Measurements from ENCODE around the gene RBKS. TPM values are rescaled to one million over a fixed set of nuclear protein-coding genes. Genes with fewer than 3 reads are reported as not detected.

Gene RBKS
- total RNA-seq, 4 donors from 2014 or later = 6.9 to 10.6 (median 8.1) TPM

DNA sequence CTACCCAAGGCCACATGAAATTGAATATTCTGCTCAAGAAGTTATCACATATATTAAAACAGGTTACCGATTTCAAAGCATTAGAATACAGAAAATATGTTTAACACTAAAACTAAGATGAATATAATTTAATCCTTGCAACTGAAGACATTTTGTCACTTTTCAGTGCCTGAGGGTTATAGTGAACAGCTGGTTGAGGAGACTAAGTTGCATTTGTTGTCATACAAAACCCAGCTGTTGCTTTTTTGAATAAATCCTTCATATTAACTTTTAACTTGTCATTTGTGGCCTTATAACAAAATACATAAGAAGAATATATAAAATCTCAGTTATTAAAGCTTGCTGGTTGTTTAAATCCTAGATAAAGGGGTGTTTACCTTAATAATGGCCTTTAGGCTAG lies 37.5 kb downstream of the RBKS start:
- Histone ChIP-seq H3K36me3 (no peaks in the 10 kb centered on the region), H3K4me3 (replicated peaks in 1 of 3) (no peak overlapping the region), H3K9me3 (no peaks in the 10 kb centered on the region), H3K4me1 (peaks cover 10 to 14% of the 10 kb centered on the region in 2 donors), H3K27me3 (no peaks in the 10 kb centered on the region), H3K27ac (no peak overlapping the region)
- TF ChIP-seq, protein P1, sequence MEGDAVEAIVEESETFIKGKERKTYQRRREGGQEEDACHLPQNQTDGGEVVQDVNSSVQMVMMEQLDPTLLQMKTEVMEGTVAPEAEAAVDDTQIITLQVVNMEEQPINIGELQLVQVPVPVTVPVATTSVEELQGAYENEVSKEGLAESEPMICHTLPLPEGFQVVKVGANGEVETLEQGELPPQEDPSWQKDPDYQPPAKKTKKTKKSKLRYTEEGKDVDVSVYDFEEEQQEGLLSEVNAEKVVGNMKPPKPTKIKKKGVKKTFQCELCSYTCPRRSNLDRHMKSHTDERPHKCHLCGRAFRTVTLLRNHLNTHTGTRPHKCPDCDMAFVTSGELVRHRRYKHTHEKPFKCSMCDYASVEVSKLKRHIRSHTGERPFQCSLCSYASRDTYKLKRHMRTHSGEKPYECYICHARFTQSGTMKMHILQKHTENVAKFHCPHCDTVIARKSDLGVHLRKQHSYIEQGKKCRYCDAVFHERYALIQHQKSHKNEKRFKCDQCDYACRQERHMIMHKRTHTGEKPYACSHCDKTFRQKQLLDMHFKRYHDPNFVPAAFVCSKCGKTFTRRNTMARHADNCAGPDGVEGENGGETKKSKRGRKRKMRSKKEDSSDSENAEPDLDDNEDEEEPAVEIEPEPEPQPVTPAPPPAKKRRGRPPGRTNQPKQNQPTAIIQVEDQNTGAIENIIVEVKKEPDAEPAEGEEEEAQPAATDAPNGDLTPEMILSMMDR (IDR thresholded peaks at IDR 0.05) = no peak
- no peak for TF ChIP-seq POLR2A (IDR thresholded peaks at IDR 0.05)
- no peak for DNase-seq
- intact Hi-C loops (cut with DNase I) = no loop called here
- WGBS, 2 donors = 97% methylated on average over 1 of the region's 1 CpG

- no peaks in the 10 kb centered on the region for H3K9me3 ChIP-seq
- intact Hi-C loops (cut with DNase I) = no loop called here
- 97 to 100% methylated on average over 3 of the region's 3 CpGs for WGBS, 2 donors
- H3K36me3 ChIP-seq = peaks cover 0 to 4% of the 10 kb centered on the region in 2 donors
- H3K4me3 ChIP-seq (replicated peaks in 1 of 3) = no peak overlapping the region
- no peak for DNase-seq
- no peaks in the 10 kb centered on the region for H3K27me3 ChIP-seq
- no peak for TF ChIP-seq POLR2A (IDR thresholded peaks at IDR 0.05)
- TF ChIP-seq, protein P1 (IDR thresholded peaks at IDR 0.05) = no peak
- H3K4me1 ChIP-seq = peaks cover 8 to 10% of the 10 kb centered on the region in 2 donors
- no peak overlapping the region for H3K27ac ChIP-seq
Measured at GRCh38 chr2:27849558-27850205, 40.5 kb downstream of the RBKS start.

DNA sequence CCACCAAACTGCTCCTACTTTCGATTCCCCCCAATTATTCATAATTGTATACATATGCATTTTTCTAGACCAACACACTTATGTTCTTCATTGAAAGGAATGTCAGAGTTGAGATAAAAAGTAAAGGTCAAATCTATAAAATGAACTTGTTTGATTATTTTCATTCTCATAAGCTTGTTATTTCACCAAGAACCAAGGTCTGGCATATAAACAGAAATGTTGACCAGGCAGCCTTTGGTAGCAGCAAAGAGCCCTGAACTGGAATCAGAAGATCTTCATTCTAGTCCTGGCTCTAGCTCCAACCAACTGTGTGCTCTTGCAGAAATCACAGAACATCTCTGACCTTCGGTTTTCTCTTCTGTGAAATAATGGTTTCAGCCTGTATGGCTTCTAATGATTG lies 42.9 kb downstream of the RBKS start:
- H3K4me1 ChIP-seq = peaks cover 8 to 10% of the 10 kb centered on the region in 2 donors
- TF ChIP-seq POLR2A (IDR thresholded peaks at IDR 0.05) = no peak
- TF ChIP-seq, protein P1 (IDR thresholded peaks at IDR 0.05) = no peak
- 92 to 96% methylated on average over 2 of the region's 2 CpGs for WGBS, 2 donors
- no peak for DNase-seq
- H3K27ac ChIP-seq = no peak overlapping the region
- intact Hi-C loops (cut with DNase I) = no loop called here
- H3K36me3 ChIP-seq = peaks cover 0 to 4% of the 10 kb centered on the region in 2 donors
- no peaks in the 10 kb centered on the region for H3K9me3 ChIP-seq
- no peaks in the 10 kb centered on the region for H3K27me3 ChIP-seq
- no peak overlapping the region for H3K4me3 ChIP-seq (replicated peaks in 1 of 3)

DNA sequence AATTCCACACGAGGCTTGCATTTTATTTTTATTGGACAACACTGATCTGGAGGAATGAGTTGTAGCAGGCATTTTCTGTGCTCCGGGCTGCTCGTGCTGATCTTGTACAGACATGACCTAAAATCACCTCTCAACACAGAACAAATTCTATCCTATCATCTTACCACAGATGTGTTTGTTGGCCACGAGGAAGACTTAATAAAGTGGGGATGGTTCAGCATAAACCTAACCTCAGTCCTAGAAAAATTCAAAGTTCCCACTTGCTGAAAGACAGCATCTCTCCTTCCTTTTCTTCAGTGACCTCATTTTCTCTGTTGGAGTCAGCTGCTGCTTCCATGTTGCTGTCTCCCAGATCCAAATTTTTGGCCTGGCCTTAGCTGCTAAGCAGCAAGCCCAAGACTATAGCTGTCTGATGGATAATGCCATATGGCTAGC lies 45.3 kb downstream of the RBKS start:
- no peaks in the 10 kb centered on the region for H3K27me3 ChIP-seq
- no peak for DNase-seq
- intact Hi-C loops (cut with DNase I) = no loop called here
- no peak overlapping the region for H3K4me3 ChIP-seq (replicated peaks in 1 of 3)
- WGBS, 2 donors = 65 to 80% methylated on average over 4 of the region's 4 CpGs
- H3K4me1 ChIP-seq = no peaks in the 10 kb centered on the region
- no peak for TF ChIP-seq POLR2A (IDR thresholded peaks at IDR 0.05)
- TF ChIP-seq, protein P1 (IDR thresholded peaks at IDR 0.05) = no peak
- no peaks in the 10 kb centered on the region for H3K9me3 ChIP-seq
- peaks cover 0 to 4% of the 10 kb centered on the region in 2 donors for H3K36me3 ChIP-seq
- H3K27ac ChIP-seq = no peak overlapping the region

DNA sequence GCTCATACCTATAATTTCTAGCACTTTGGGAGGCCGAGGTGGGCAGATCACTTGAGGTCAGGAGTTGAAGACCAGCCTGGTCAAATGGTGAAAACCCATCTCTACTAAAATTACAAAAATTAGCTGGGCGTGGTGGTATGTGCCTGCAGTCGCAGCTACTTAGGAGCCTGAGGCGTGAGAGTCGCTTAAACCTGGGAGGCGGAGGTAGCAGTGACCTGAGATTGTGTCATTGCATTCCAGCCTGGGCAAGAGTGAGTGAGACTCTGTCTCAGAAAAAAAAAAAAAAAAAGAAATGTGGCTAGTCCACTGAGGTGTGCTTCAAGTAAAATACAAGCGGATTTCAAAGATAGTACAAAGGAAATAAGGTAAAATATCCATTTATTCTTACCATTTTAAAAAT lies 46.2 kb downstream of the RBKS start:
- no peak for DNase-seq
- no peak overlapping the region for H3K27ac ChIP-seq
- peaks cover 0 to 4% of the 10 kb centered on the region in 2 donors for H3K36me3 ChIP-seq
- H3K9me3 ChIP-seq = no peaks in the 10 kb centered on the region
- no peaks in the 10 kb centered on the region for H3K27me3 ChIP-seq
- TF ChIP-seq, protein P1 (IDR thresholded peaks at IDR 0.05) = no peak
- TF ChIP-seq POLR2A (IDR thresholded peaks at IDR 0.05) = no peak
- intact Hi-C loops (cut with DNase I) = no loop called here
- 96 to 97% methylated on average over 7 of the region's 7 CpGs for WGBS, 2 donors
- no peaks in the 10 kb centered on the region for H3K4me1 ChIP-seq
- H3K4me3 ChIP-seq (replicated peaks in 1 of 3) = no peak overlapping the region

All from thyroid gland (tissue), 4 donors.